H1 (cell line): ENCODE results near the gene DHX34. TPM values are rescaled to one million over a fixed set of nuclear protein-coding genes. Genes with fewer than 3 reads are reported as not detected.

Experiments used
- CTCF ChIA-PET: fragments of 300-600 bp; sonication (Branson Sonifier 250); formaldehyde crosslinking; loops from one replicate; lab custom pipeline; 2021; ENCODE audit not compliant: partially characterized antibody; lab: Charles Lee
- POLR2A ChIA-PET: fragments of 300-600 bp; sonication (Branson Sonifier 250); formaldehyde crosslinking; loops from one replicate; lab custom pipeline; 2021; ENCODE audit warnings: inconsistent platforms; ENCODE audit not compliant: partially characterized antibody; lab: Charles Lee
- DNase-seq, 2 experiments: peaks; one replicate each; pipeline versions ENCODE4 v3.0.0 to v3.0.0-alpha.2; 2010 to 2022; ENCODE audit warnings: low spot score in 2 of 2, low read depth in 1 of 2, mixed read lengths in 1 of 2
- FAIRE-seq: peaks from 2 replicates; lab custom pipeline; 2011; peaks lifted over from hg19 to GRCh38; lab: Jason Lieb, UNC
- H2AFZ ChIP-seq: 2 replicates; pipeline ENCODE4 v1.8.1; 2012; ENCODE audit warnings: low read length, inconsistent platforms
- H2AK5ac ChIP-seq: 2 replicates; pipeline ENCODE4 v1.6.1; 2013; ENCODE audit warnings: low read depth, low read length
- H2BK120ac ChIP-seq: replicated peaks from 2 replicates; pipeline ENCODE3; 2013; ENCODE audit warnings: low read depth, low read length, inconsistent platforms
- H2BK12ac ChIP-seq: 2 replicates; pipeline ENCODE4 v1.6.1; 2013; ENCODE audit warnings: low read depth, low read length
- H2BK15ac ChIP-seq: 2 replicates; pipeline ENCODE4 v1.6.1; 2013; ENCODE audit warnings: low read length
- H2BK20ac ChIP-seq: 2 replicates; pipeline ENCODE4 v1.6.1; 2013; ENCODE audit warnings: low read length
- H2BK5ac ChIP-seq: 2 replicates; pipeline ENCODE4 v1.6.1; 2013; ENCODE audit warnings: low read depth, low read length
- H3K14ac ChIP-seq: 2 replicates; pipeline ENCODE4 v1.6.1; 2013; ENCODE audit warnings: inconsistent platforms; ENCODE audit not compliant: insufficient read length
- H3K18ac ChIP-seq: 2 replicates; pipeline ENCODE4 v1.6.1; 2013; ENCODE audit warnings: low read length; ENCODE audit errors: extremely low read depth
- H3K23ac ChIP-seq: 2 replicates; pipeline ENCODE4 v1.6.1; 2013; ENCODE audit warnings: inconsistent platforms; ENCODE audit not compliant: insufficient read length
- H3K23me2 ChIP-seq: 2 replicates; pipeline ENCODE4 v1.6.1; 2013; ENCODE audit warnings: low read depth, low read length
- H3K27ac ChIP-seq: 2 replicates; pipeline ENCODE4 v1.6.1; 2011; ENCODE audit warnings: low read depth, low read length, inconsistent platforms
- H3K27me3 ChIP-seq, 4 experiments: replicated peaks in 1 of 4; 1 replicate in 1 of 4; 2 replicates in 3 of 4; pipeline versions ENCODE4 v1.6.1 to v1.8.1; 2011 to 2013; ENCODE audit warnings: low read length in 3 of 4, mild to moderate bottlenecking in 3 of 4, inconsistent platforms in 2 of 4, mixed read lengths in 2 of 4, moderate library complexity in 1 of 4; ENCODE audit not compliant: control insufficient read depth in 3 of 4, insufficient read depth in 3 of 4; ENCODE audit errors: extremely low read depth in 1 of 4
- H3K36me3 ChIP-seq, 4 experiments: 2 replicates each; pipeline versions ENCODE4 v1.6.1 to v1.8.1; 2011 to 2013; ENCODE audit warnings: mild to moderate bottlenecking in 4 of 4, low read length in 3 of 4, moderate library complexity in 2 of 4, control low read depth in 1 of 4, inconsistent platforms in 1 of 4; ENCODE audit not compliant: insufficient read depth in 4 of 4, control insufficient read depth in 2 of 4
- H3K4ac ChIP-seq: replicated peaks from 2 replicates; pipeline ENCODE3; 2013; ENCODE audit warnings: low read length, low read depth, mixed read lengths, inconsistent platforms; ENCODE audit not compliant: insufficient read length
- H3K4me1 ChIP-seq, 4 experiments: replicated peaks in 1 of 4; 1 replicate in 1 of 4; 2 replicates in 3 of 4; pipeline versions ENCODE4 v1.6.1 to v1.8.1; 2011 to 2013; ENCODE audit warnings: low read length in 3 of 4, inconsistent platforms in 2 of 4, mixed read lengths in 1 of 4; ENCODE audit not compliant: insufficient read depth in 4 of 4, control insufficient read depth in 3 of 4
- H3K4me2 ChIP-seq, 2 experiments: 2 replicates each; pipeline versions ENCODE4 v1.6.1 to v1.8.1; 2011 to 2013; ENCODE audit warnings: low read depth in 2 of 2, low read length in 2 of 2, control low read depth in 1 of 2, inconsistent platforms in 1 of 2, mild to moderate bottlenecking in 1 of 2; ENCODE audit not compliant: insufficient read depth in 1 of 2
- H3K4me3 ChIP-seq, 4 experiments: fragments of 200-600, 300-600 bp in 1 of 4; sonication (generic), shearing (Covaris generic), sonication (Bioruptor Twin) in 1 of 4; 2 replicates each; pipeline versions ENCODE4 v1.5.1 to v1.8.1; 2011 to 2016; ENCODE audit warnings: low read length in 4 of 4, low read depth in 3 of 4, control low read depth in 2 of 4, inconsistent platforms in 2 of 4, mild to moderate bottlenecking in 2 of 4, mixed read lengths in 1 of 4, moderate library complexity in 1 of 4; ENCODE audit not compliant: insufficient read depth in 2 of 4; ENCODE audit errors: extremely low read depth in 1 of 4
- H3K56ac ChIP-seq: replicated peaks from 2 replicates; pipeline ENCODE3; 2013; ENCODE audit warnings: low read depth, mild to moderate bottlenecking, mixed read lengths, low read length, inconsistent platforms; ENCODE audit not compliant: insufficient read length
- H3K79me1 ChIP-seq: 2 replicates; pipeline ENCODE4 v1.6.1; 2013; ENCODE audit warnings: low read depth, low read length, control low read depth
- H3K79me2 ChIP-seq, 2 experiments: 2 replicates each; pipeline versions ENCODE4 v1.6.1 to v1.8.1; 2012 to 2013; ENCODE audit warnings: low read length in 2 of 2, mild to moderate bottlenecking in 2 of 2, inconsistent platforms in 1 of 2; ENCODE audit not compliant: insufficient read depth in 2 of 2, control insufficient read depth in 1 of 2
- H3K9ac ChIP-seq, 4 experiments: replicated peaks in 1 of 4; 1 replicate in 1 of 4; 2 replicates in 3 of 4; pipeline versions ENCODE4 v1.6.1 to v1.8.1; 2011 to 2013; ENCODE audit warnings: low read depth in 3 of 4, low read length in 3 of 4, control low read depth in 2 of 4, mild to moderate bottlenecking in 2 of 4, moderate library complexity in 2 of 4, inconsistent platforms in 1 of 4; ENCODE audit errors: extremely low read depth in 1 of 4
- H3K9me3 ChIP-seq, 2 experiments: 2 replicates each; pipeline versions ENCODE4 v1.6.1 to v1.8.1; 2012 to 2013; ENCODE audit warnings: mild to moderate bottlenecking in 2 of 2, moderate library complexity in 2 of 2, control low read depth in 1 of 2, inconsistent platforms in 1 of 2, low read depth in 1 of 2, low read length in 1 of 2, mixed read lengths in 1 of 2; ENCODE audit not compliant: insufficient read depth in 2 of 2
- H4K20me1 ChIP-seq, 2 experiments: replicated peaks in 1 of 2; 2 replicates each; pipeline versions ENCODE3 to v1.8.1; 2011 to 2013; ENCODE audit warnings: inconsistent platforms in 2 of 2, low read length in 2 of 2, mild to moderate bottlenecking in 1 of 2; ENCODE audit not compliant: insufficient read depth in 2 of 2, control insufficient read depth in 1 of 2
- H4K5ac ChIP-seq: 2 replicates; pipeline ENCODE4 v1.6.1; 2013; ENCODE audit warnings: low read length, low read depth, mixed read lengths, inconsistent platforms; ENCODE audit not compliant: insufficient read length
- H4K8ac ChIP-seq: 2 replicates; pipeline ENCODE4 v1.8.0; 2013; ENCODE audit warnings: mild to moderate bottlenecking, moderate library complexity, low read length, inconsistent platforms; ENCODE audit not compliant: insufficient read depth; ENCODE audit errors: extremely low read depth
- H4K91ac ChIP-seq: replicated peaks from 2 replicates; pipeline ENCODE3; 2013; ENCODE audit warnings: low read length, mixed read lengths, inconsistent platforms; ENCODE audit not compliant: insufficient read length
- ASH2L ChIP-seq: fragments of 200-600, 300-600 bp; sonication (generic); IDR thresholded peaks from one replicate; pipeline ENCODE4 v1.7.1; 2017; ENCODE audit warnings: low read length
- BRCA1 ChIP-seq: IDR thresholded peaks from 2 replicates; pipeline ENCODE4 v1.6.1; 2012; ENCODE audit warnings: low read depth, low read length, improper control_type of control experiment
- CHD1 ChIP-seq: IDR thresholded peaks from 2 replicates; pipeline ENCODE4 v1.6.1; 2012; ENCODE audit warnings: low read depth, low read length, improper control_type of control experiment
- CTBP2 ChIP-seq: IDR thresholded peaks from 2 replicates; pipeline ENCODE4 v1.7.0; 2011; ENCODE audit warnings: borderline replicate concordance, mild to moderate bottlenecking, moderate library complexity, mixed read lengths, low read length; ENCODE audit not compliant: insufficient read depth, insufficient read length
- E2F6 ChIP-seq: IDR thresholded peaks from 2 replicates; pipeline ENCODE4 v1.6.1; 2012; ENCODE audit warnings: inconsistent platforms
- FOSL1 ChIP-seq: IDR thresholded peaks from 2 replicates; pipeline ENCODE4 v1.6.1; 2011; ENCODE audit warnings: mild to moderate bottlenecking, low read depth, low read length, moderate library complexity; ENCODE audit not compliant: insufficient read depth
- KDM5A ChIP-seq: fragments of 200-600 bp; IDR thresholded peaks from 2 replicates; pipeline ENCODE4 v1.7.1; 2012; ENCODE audit warnings: mild to moderate bottlenecking, low read length, inconsistent platforms, mixed read lengths
- POLR2A ChIP-seq, 2 experiments: IDR thresholded peaks; 1 replicate in 1 of 2; 2 replicates in 1 of 2; pipeline ENCODE4 v1.6.1; 2011; ENCODE audit warnings: low read depth in 2 of 2, low read length in 2 of 2, mild to moderate bottlenecking in 2 of 2; ENCODE audit errors: control extremely low read depth in 1 of 2
- RBBP5 ChIP-seq: IDR thresholded peaks from 2 replicates; pipeline ENCODE4 v1.7.1; 2012; ENCODE audit warnings: low read depth, mild to moderate bottlenecking, inconsistent platforms, low read length, moderate library complexity, borderline replicate concordance
- RXRA ChIP-seq: IDR thresholded peaks from 2 replicates; pipeline ENCODE4 v1.6.1; 2011; ENCODE audit warnings: low read depth, mild to moderate bottlenecking, low read length, moderate library complexity; ENCODE audit not compliant: insufficient read depth
- TBP ChIP-seq: IDR thresholded peaks from 2 replicates; pipeline ENCODE4 v1.6.1; 2011; ENCODE audit warnings: low read depth, low read length, improper control_type of control experiment
- YY1 ChIP-seq: IDR thresholded peaks from 2 replicates; pipeline ENCODE4 v1.6.1; 2011; ENCODE audit warnings: low read depth, mild to moderate bottlenecking, low read length
- WGBS, 2 experiments: shearing (Covaris generic) in 1 of 2; methylation state at CpG; one replicate each; pipeline versions ENCODE4 v1.1.6 to v1.1.7; 2013 to 2015; ENCODE audit warnings: low lambda C conversion rate in 2 of 2, mixed read lengths in 2 of 2, inconsistent platforms in 1 of 2, low coverage in 1 of 2, missing lambda C conversion rate in 1 of 2; ENCODE audit not compliant: insufficient replicate concordance in 2 of 2, insufficient coverage in 1 of 2, insufficient read length in 1 of 2; ENCODE audit errors: extremely low coverage in 1 of 2, missing lambda C conversion rate in 1 of 2; 5-methylcytosine and 5-hydroxymethylcytosine counted together
- polyA plus RNA-seq, 7 experiments: library from polyadenylated mRNA; depleted of rRNA in 3 of 7; stranded (reverse) in 5 of 7; unstranded in 2 of 7; fragments of >200 nt in 5 of 7; fragments of 200-250 nt in 2 of 7; gene quantifications; 1 replicate in 5 of 7; 2 replicates in 1 of 7; 4 replicates in 1 of 7; pipeline versions ENCODE4 v1.2.1 to v1.2.3, GENCODE V29; 2011 to 2013; ENCODE audit warnings: missing spikeins in 2 of 7, mixed read lengths in 2 of 7
- total RNA-seq: library from RNA; stranded (reverse); fragmentation: NEBNext Ultra II Directional; extraction: Animal tissue kit (Norgen Biotek cat#: 25700); gene quantifications from 2 replicates; pipeline ENCODE4 v1.2.1, GENCODE V29; 2021
- TF ChIP-seq, protein P1 (sequence below): IDR thresholded peaks from 2 replicates; pipeline ENCODE4 v1.6.1; 2011; ENCODE audit warnings: low read depth, mild to moderate bottlenecking, low read length; ENCODE audit not compliant: insufficient read depth

The DHX34 gene
- total and polyA plus RNA-seq, 2 of the 8 experiments (the other 6 are each of a cell fraction or from before 2014, with no cell fraction given), result 17.5 to 24.3 TPM

DNA sequence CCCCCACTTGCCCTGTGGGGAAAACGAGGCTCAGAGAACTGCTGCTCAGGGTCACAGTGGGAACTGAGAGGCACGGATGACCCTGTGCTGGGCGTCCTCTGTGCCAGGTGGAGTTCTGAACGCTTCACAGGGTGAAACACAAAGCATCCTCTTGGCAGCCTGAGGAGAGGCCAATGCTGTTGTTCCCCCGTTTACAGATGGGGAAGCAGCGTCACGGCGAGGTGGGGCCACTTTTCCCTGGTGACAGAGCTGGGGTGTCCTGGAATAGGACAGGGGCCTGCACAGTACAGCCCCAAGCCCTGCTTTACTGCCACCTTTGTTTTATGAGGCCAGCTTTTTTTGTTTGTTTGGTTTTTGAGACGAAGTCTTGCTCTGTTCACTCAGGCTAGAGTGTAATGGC lies 22.1 kb downstream of the DHX34 start:
- DNase-seq (no peak), FAIRE-seq (no peak)
- H3K79me2 ChIP-seq, result no peaks in the 10 kb centered on the region
- peaks cover 27 to 65% (median 53%) of the 10 kb centered on the region in 4 experiments for H3K36me3 ChIP-seq
- H3K23me2 ChIP-seq, result no peaks in the 10 kb centered on the region
- no peak overlapping the region for H3K4me2 ChIP-seq
- no peak overlapping the region for H4K5ac ChIP-seq
- H3K14ac ChIP-seq, result no peak overlapping the region
- H2BK12ac ChIP-seq, result no peak overlapping the region
- no peak overlapping the region for H4K8ac ChIP-seq
- peaks cover 1 to 20% of the 10 kb centered on the region in 2 experiments for H4K20me1 ChIP-seq
- H3K79me1 ChIP-seq, result no peaks in the 10 kb centered on the region; the same call in 1 of the 2 replicates
- H2AFZ ChIP-seq, result no peak overlapping the region
- H3K27ac ChIP-seq, result no peak overlapping the region
- 88% methylated on average over 9 of the region's 9 CpGs; no CpG with 5 or more reads in 1 of the 2 experiments for WGBS, 2 experiments
- no peak overlapping the region for H2BK20ac ChIP-seq
- no peak overlapping the region for H3K4ac ChIP-seq
- H2AK5ac ChIP-seq, result no peak overlapping the region
- no peaks in the 10 kb centered on the region for H3K9me3 ChIP-seq
- H3K18ac ChIP-seq, result no peak overlapping the region
- no peak overlapping the region for H3K23ac ChIP-seq
- no peak overlapping the region for H2BK120ac ChIP-seq
- no peak overlapping the region for H4K91ac ChIP-seq
- no peaks in the 10 kb centered on the region for H3K4me1 ChIP-seq
- no peak overlapping the region for H3K56ac ChIP-seq
- H2BK5ac ChIP-seq, result no peak overlapping the region
- no peak overlapping the region for H3K4me3 ChIP-seq
- H3K9ac ChIP-seq, result no peak overlapping the region
- no peak overlapping the region for H2BK15ac ChIP-seq
- TF ChIP-seq CTBP2, result no peak
- TF ChIP-seq POLR2A (IDR thresholded peaks at IDR 0.05; ENCODE audit: control extremely low read depth in 1 of 2, low read depth in 2 of 2, low read length in 2 of 2), result no peak
- no peak for TF ChIP-seq E2F6
- no peak for TF ChIP-seq TBP
- TF ChIP-seq, protein P1, sequence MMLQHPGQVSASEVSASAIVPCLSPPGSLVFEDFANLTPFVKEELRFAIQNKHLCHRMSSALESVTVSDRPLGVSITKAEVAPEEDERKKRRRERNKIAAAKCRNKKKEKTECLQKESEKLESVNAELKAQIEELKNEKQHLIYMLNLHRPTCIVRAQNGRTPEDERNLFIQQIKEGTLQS, result no peak
- TF ChIP-seq RXRA, result no peak
- no peak for TF ChIP-seq YY1
- no peak for TF ChIP-seq RBBP5
- no peak for TF ChIP-seq BRCA1
- TF ChIP-seq KDM5A, result no peak
- TF ChIP-seq FOSL1, result no peak
- TF ChIP-seq CHD1, result no peak
- TF ChIP-seq ASH2L, result no peak
- CTCF ChIA-PET, result interaction anchor here (0.8 to 1.0 kb wide), 3 partner anchors 20 to 160 kb away, joined by 3 to 4 read pairs (median 3); no protein-coding TSS in a partner anchor
- no peaks in the 10 kb centered on the region for H3K27me3 ChIP-seq
- POLR2A ChIA-PET, result interaction anchor here (0.9 to 3.0 kb wide), 6 partner anchors 9 to 258 kb away, joined by 3 to 12 read pairs (median 3); partner anchors contain the start of gene ZC3H4
